BJ (cell line): ENCODE results near the gene PRKG1. TPM values are rescaled to one million over a fixed set of nuclear protein-coding genes. Genes with fewer than 3 reads are reported as not detected.

Experiments used
- CTCF ChIA-PET: fragments of 350-600 bp; formaldehyde crosslinking; extraction: SDS; loops from one replicate; lab custom pipeline; 2021; ENCODE audit warnings: antibody characterized with exemption, inconsistent platforms; lab: Yijun Ruan, JAX
- POLR2A ChIA-PET: fragments of 300-600 bp; sonication (Branson Sonifier 250); formaldehyde crosslinking; extraction: SDS; loops from one replicate; lab custom pipeline; 2021; ENCODE audit warnings: antibody characterized with exemption; lab: Charles Lee
- DNase-seq: peaks from one replicate; pipeline ENCODE4 v3.0.0-alpha.2; 2011; ENCODE audit warnings: low read depth
- H3K27me3 ChIP-seq: 2 replicates; pipeline ENCODE4 v1.6.0; 2011; ENCODE audit warnings: low read length; ENCODE audit not compliant: control insufficient read depth, insufficient read depth
- H3K36me3 ChIP-seq: 2 replicates; pipeline ENCODE4 v1.5.1; 2011; ENCODE audit warnings: low read length; ENCODE audit not compliant: control insufficient read depth, insufficient read depth
- H3K4me3 ChIP-seq: 2 replicates; pipeline ENCODE4 v1.5.1; 2011; ENCODE audit warnings: low read depth, mild to moderate bottlenecking, control low read depth, low read length
- polyA plus RNA-seq: library from polyadenylated mRNA; depleted of rRNA; stranded (reverse); fragments of >200 nt; gene quantifications from 2 replicates; pipeline ENCODE4 v1.2.3, GENCODE V29; 2011
- TF ChIP-seq, protein P1 (sequence below): IDR thresholded peaks from 2 replicates; pipeline ENCODE4 v1.5.1; 2011; ENCODE audit warnings: low read depth, mild to moderate bottlenecking, control low read depth, inconsistent platforms, low read length, moderate library complexity; ENCODE audit not compliant: insufficient read depth

The PRKG1 gene
- polyA plus RNA-seq, 1 experiment: 9.7 TPM

DNA sequence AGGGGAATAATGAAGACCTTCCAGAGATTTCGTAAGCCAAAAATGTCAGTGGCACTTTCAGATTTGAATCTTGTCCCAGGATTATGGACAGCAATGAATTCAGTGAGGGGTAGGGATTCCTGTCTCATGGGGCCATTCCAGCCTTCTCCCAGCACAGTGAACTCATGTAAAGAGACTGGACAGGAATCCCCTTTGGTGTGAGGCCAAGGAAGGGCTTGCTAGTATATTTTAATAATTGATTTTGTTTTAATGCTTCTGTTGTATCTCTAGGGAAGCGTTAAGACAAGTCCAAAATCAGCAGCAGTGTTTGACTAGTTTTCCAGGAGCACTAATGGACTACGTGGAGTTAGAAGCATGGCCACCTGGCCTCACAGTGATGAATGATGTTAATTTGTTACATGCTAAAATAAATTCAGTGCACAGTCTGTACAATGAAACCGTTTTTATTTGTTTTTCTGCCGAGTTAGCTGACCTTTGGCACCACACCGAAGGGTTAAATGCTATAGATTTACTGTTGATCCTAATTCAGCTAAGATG lies 1025.8 kb downstream of the PRKG1 start:
- POLR2A ChIA-PET: no interaction called here

DNA sequence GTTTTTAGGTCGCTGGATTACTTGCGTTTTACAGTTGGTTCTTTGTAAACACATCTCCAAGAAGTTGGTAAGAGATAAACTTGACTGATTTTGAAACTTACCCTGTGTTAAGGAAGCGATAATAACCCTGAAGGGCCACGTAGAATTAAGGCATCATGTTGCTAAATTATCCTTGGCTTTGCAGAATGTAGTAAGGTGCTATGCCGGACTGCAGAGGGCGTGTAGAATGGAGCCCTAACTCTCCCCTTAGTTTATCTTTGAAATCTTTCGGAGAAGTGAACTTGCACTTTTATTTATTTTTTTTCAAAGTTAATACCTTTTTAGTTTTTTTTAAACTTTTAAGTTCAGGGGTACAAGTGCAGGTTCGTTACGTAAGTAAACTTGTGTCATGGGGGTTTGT lies 1031.0 kb downstream of the PRKG1 start:
- ChIA-PET CTCF (no interaction called here), POLR2A (no interaction called here)
- TF ChIP-seq, protein P1, sequence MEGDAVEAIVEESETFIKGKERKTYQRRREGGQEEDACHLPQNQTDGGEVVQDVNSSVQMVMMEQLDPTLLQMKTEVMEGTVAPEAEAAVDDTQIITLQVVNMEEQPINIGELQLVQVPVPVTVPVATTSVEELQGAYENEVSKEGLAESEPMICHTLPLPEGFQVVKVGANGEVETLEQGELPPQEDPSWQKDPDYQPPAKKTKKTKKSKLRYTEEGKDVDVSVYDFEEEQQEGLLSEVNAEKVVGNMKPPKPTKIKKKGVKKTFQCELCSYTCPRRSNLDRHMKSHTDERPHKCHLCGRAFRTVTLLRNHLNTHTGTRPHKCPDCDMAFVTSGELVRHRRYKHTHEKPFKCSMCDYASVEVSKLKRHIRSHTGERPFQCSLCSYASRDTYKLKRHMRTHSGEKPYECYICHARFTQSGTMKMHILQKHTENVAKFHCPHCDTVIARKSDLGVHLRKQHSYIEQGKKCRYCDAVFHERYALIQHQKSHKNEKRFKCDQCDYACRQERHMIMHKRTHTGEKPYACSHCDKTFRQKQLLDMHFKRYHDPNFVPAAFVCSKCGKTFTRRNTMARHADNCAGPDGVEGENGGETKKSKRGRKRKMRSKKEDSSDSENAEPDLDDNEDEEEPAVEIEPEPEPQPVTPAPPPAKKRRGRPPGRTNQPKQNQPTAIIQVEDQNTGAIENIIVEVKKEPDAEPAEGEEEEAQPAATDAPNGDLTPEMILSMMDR: no peak
- Histone ChIP-seq H3K4me3 (no peak overlapping the region), H3K27me3 (no peaks in the 10 kb centered on the region), H3K36me3 (no peaks in the 10 kb centered on the region)
- no peak for DNase-seq

More for the DNA sequence above, 1025.8 kb downstream of the PRKG1 start:
- H3K4me3 ChIP-seq: no peak overlapping the region
- CTCF ChIA-PET: no interaction called here
- TF ChIP-seq, protein P1: no peak
- DNase-seq: no peak
- H3K36me3 ChIP-seq: no peaks in the 10 kb centered on the region
- no peaks in the 10 kb centered on the region for H3K27me3 ChIP-seq

DNA sequence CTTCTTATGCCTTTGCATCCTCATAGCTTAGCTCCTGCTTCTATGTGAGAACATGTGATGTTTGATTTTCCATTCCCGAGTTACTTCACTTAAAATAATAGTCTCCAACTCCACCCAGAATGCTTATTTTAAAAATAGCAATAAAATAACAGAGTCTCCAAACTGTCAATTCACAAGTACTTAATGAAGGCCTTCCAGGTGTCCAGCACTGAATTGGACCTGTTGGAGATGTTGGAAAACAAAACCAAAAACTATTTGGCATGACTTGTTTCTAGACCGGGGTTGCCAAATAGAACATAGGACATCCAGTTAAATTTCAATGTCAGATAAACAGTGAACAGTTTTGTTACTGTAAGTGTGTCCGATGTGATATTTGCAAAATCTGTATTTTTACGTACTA lies 1031.7 kb downstream of the PRKG1 start:
- DNase-seq: no peak
- ChIA-PET CTCF (no interaction called here), POLR2A (no interaction called here)
- Histone ChIP-seq H3K27me3 (no peaks in the 10 kb centered on the region), H3K4me3 (no peak overlapping the region), H3K36me3 (no peaks in the 10 kb centered on the region)
- TF ChIP-seq, protein P1: no peak

DNA sequence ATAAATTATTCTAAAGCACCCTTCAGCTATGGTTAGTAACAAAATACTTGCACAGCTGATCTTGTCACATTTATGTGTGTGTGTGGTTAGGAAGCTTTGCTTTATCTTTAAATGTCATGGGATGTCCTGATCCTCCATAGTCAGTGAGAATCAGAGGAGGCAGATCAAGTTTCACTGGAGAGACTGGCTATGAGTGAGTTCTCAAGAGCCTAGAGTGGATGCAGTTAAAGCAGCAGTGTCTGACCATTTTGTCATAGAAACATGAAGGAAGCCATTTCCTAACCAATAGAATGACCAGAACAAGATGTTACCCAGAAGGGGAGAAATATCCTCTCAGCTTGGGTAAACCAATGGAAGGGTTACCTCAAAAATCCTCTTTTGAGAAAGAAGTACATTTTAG lies 1032.6 kb downstream of the PRKG1 start:
- no peak for DNase-seq
- Histone ChIP-seq H3K36me3 (no peaks in the 10 kb centered on the region), H3K4me3 (no peak overlapping the region), H3K27me3 (no peaks in the 10 kb centered on the region)
- POLR2A ChIA-PET: no interaction called here
- CTCF ChIA-PET: no interaction called here
- TF ChIP-seq, protein P1: no peak

DNA sequence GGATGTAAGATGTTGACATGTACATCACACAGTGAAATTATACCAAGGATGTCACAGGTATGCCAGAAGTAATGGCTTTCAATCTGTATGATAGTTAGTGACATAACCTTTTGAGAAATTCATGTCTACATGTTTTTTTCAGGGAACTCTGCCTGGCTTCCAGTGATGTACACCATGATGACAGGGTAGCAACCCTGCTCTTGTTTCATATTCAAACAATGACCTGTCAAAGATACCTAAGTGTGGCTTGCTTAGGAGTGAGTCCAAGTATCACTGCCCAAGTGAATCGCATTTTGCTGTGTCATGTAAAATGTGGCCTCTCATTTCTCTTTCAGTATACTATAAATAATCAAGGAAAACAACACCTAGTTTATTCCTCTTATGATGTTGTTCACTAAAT lies 1033.9 kb downstream of the PRKG1 start:
- H3K4me3 ChIP-seq: no peak overlapping the region
- no peak for DNase-seq
- ChIA-PET POLR2A (no interaction called here), CTCF (no interaction called here)
- no peaks in the 10 kb centered on the region for H3K36me3 ChIP-seq
- TF ChIP-seq, protein P1: no peak
- no peaks in the 10 kb centered on the region for H3K27me3 ChIP-seq
